NCI-H1092 treated with DMSO at 0.1 percent for 48 hours (cell line): ENCODE measurements around the gene TRIM8.

ENCODE experiments used
- DNase-seq: peaks from one replicate; lab custom pipeline; 2025; lab: John Stamatoyannopoulos, UW

The TRIM8 gene

GRCh38 chr10:102616066-102616770 is 28.1 kb upstream of the TRIM8 start:
- DNase-seq, result no peak

- no peak for DNase-seq
Observed at GRCh38 chr10:102617041-102617440, 27.2 kb upstream of the TRIM8 start.

DNA sequence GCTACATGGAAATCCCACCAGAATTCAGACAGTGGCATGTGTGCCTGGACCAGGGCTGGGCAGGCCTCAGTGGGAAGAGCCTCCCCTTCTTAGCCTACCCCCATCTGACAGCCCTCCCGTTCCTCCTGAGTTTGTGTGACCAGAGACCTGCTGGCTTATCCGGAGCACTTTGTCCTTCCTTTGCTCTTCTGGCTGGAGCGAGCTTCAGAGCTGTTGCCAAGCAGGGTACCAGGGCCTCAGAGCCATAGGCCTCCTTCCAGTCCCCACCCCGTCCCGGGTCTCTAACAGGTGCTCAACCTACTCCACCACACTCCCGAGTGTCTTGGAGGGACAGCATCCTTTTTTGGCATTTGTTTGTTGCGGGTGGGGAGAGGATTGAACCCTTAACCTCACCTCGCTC is 26.5 kb upstream of the TRIM8 start:
- DNase-seq, result no peak

DNA sequence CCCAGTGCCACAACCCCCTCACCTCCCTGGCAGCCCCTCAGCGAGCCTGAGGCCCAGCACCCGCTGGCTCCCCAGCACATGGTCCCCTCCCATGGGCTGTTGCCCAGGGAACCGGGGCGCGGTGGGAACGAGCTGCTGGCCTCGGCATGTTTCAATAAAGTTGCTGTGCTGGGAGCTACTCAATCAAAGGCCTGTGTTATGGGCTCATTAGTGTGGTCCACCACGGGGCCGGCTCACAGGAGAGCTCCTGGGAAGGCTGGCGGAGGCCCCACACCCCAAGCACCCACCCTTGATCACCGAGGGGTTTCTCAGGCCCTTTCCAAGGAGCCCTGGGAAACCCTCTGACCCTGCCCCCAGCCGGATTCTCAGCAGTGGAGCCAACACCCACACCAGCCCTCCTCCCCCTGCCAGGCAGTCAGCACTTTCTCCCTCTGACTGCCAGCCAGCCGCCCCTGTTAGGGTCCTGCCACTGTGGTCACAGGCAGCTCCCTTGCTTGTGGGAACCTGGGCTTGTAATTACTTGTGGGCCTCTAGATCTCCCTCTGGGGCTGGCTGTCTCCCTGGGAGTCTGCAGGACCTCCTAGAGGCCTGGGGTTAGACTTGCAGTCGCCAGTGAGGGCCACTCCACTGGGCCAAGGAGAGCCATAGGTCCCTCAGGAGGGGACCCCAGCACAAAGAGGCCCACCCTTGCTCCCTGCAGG is 24.8 kb upstream of the TRIM8 start:
- no peak for DNase-seq

DNA sequence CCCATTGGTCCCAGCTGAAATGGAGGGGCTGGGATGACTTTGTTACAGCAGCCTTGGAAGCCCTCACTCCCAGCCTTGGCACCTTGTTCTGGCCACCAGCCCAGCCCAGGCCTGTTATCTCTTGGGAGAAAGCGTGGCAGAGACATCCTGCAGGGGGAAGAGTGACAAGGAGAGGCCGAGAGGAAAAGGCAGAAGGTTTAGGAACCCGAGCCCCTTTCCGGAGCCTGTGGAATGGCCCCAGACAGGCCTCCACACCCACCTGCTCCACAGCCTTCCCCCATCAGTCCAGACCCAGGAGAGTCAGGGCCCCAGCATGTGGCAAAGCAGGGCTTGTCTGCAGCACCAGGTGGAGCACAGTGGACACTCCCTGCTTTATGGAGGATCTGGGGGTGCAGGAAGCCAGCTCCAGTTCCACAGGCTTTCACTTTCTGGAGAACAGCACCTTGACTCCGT is 24.1 kb upstream of the TRIM8 start:
- no peak for DNase-seq

GRCh38 chr10:102620591-102621442 is 23.5 kb upstream of the TRIM8 start:
- DNase-seq, result no peak

- DNase-seq, result no peak
Observed at GRCh38 chr10:102621443-102622325, 22.6 kb upstream of the TRIM8 start.

- no peak for DNase-seq
Observed at GRCh38 chr10:102624094-102624493, 20.2 kb upstream of the TRIM8 start.

DNA sequence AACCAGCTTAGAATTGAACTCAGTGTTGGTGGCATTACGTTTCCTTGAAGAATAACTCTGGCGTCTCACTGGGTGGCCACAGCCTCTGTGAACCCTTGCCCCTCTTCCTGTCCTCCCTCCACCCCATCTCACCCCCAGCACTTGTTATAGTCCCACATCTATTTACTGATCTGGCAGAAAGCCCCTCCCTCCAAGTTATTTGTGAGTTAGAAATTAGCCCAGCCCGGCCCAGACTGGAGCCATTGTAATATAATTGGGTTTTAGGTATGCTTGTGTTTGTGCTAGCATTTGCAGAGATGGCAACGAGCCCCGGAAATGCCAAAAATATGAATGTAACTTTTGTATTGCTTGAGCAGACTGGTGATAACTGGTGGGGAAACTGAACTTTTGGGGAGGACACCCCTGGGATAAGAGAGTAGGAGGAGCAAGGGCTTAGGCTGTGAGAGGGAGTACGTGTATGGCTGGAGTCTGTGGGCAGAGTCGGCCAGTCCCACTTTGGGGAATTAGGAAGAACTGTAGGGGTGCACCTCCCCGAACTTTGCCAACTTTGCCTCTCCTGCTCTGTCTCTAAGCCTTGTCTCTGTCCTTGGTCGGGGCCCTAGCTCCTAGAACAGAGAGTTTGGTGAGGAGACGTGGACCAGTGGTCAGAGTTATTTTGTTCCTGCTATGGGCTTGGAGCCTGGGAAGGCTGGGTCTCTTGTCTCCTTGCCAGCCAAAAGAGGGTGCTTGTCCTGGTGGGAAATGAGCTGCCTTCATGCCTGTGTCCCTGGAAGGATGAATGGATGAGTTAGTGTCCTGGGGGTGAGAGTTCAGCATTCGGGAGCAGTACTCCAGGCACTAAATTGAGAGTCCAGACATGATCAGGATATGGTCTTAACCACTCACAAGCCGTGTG is 19.3 kb upstream of the TRIM8 start:
- DNase-seq, result no peak

DNA sequence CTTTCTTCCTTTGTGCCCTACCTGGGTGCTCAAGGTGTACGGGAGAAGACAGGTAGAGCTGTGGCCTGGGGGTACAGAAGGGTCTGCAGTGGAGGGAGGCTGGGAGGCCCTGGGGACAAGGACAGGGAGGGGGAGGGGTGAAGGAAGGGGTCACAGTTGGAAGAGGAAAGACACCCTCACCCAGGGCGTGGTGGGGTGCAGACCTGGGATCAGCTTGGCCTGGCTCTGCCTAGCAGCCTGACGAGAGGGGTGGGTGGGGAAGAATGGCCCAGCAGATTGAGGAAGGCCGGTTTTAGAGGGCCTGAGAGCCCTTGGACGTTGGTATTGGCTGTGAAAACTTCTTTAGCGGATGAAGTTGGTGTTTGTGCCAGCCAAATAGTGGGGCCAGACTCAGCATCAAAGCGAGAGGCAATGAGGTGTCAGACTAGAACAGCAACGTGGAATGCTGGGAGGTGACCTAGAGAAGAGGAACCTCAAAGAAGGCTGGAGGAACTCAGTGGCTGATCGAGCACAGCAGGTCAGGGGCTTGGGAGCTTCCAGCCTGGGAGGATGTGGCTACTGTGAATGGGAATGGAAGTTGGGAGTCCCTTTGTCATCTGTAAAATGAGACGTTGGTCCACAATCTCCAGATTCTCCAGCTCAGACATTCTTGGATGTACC is 18.1 kb upstream of the TRIM8 start:
- no peak for DNase-seq

- DNase-seq, result no peak
Observed at GRCh38 chr10:102627291-102627735, 17.0 kb upstream of the TRIM8 start.

DNA sequence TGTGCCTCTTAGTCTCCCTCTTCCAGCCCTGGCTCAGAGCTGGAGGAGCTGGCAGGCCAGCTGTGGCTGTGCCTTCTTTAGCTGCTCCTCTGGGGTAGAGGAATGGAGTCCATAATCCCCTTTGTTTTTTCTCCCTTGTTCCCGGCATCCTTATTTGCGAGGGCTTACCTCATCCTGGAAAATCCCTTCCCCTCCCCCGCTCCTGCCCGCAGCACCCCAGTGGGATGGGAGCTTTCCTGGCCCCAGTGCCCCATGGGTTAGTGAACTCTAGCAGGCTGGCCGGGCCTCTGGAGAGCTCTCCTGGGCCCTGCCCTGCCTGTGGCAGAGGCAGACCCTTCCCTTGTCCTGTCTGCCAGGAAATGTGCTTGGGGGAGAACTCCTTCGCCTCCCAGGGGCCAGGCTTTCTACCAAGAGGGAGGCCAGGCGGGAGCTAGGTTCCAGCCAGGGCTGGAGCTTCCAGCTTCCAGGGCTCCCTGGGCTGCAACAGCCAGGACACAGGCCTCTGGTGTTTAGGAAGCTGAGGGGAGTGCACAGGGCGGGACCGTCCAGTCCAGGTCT is 16.5 kb upstream of the TRIM8 start:
- DNase-seq, result no peak

GRCh38 chr10:102628451-102628911 is 15.8 kb upstream of the TRIM8 start:
- peak; percentile 9 for DNase-seq

- no peak for DNase-seq
Observed at GRCh38 chr10:102629661-102630614, 14.3 kb upstream of the TRIM8 start.

GRCh38 chr10:102630663-102631062 is 13.6 kb upstream of the TRIM8 start:
- DNase-seq, result no peak

DNA sequence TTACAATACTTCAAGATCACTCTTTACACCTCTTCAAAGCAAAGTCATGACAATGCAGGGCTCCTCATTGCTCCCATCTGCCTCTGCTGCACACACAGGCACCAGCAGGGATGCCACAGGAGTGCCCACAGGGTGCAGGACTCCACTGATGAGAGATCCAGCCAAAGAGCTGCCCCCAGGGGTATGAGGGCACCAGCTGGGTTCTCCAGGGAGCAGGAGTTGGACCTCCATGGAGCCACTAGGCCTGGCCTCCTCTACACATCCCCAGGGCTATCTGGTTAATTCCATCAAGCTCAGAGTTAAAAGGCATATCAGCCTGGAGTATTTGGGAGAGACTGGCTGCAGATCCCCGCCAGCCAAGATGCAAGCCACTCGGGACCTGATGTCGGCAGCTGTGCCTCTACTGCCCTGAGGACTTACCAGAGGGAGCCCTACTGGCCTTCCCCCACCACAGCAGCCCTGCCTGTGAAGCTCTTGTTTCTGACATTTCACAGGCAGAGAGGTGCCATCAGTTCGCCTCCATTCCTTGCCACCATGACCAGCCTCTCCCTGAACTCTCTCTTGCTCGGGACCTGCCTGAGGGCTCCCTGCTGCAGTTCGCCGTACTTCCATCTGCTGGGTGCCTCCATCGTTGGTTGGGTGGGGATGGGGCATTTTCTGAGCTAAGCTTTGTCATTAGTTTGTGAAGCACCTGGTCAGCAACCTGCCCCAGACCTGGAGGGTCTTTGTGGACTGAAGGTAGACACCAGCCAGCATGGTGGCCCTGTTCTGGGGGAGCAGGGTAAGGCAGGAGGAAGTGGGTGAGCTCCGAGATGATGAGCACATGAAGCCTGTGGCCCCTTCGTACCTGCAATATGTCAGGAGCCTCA is 12.5 kb upstream of the TRIM8 start:
- DNase-seq, result no peak

DNA sequence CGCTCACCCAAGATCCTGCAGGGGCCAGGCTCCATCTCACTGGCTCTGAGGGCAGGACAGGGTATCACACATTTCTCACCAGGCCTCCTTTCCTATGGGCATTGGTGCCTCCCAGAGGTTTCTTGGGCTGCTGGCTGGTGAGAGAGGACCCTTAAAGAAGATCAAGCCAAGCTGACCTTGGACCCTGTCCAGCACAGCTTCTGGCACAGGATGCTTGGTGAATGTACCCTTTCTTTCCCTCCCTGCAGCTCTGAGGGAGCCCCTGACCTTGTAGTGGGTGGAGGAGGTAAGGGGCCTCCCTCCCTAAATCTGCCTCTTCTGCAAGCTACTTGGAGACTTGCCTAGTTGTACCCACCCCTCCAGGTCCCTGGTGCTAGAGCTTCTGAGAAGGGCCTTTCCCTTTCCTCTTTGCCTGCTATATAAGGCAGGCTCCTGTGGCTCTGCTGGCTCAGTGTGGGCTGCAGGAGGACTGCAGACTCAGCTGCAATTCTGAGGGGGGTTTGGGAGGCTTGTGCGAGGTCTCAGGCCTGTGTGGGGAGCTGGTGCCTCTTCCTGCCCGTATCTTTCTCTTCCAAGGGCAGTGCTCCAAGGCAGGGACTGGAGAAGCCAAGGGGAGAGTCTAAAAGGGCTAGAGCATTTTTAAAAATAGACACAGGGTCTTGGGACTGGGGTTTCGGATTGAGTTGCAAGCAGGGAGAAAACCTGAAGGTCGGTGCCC is 11.7 kb upstream of the TRIM8 start:
- no peak for DNase-seq
